ENCODE measurements around the gene GRID1. TPM values are rescaled to one million over a fixed set of nuclear protein-coding genes. Genes with fewer than 3 reads are reported as not detected.

The GRID1 gene
- total RNA-seq, 1 experiment from 2014 or later: not detected

DNA sequence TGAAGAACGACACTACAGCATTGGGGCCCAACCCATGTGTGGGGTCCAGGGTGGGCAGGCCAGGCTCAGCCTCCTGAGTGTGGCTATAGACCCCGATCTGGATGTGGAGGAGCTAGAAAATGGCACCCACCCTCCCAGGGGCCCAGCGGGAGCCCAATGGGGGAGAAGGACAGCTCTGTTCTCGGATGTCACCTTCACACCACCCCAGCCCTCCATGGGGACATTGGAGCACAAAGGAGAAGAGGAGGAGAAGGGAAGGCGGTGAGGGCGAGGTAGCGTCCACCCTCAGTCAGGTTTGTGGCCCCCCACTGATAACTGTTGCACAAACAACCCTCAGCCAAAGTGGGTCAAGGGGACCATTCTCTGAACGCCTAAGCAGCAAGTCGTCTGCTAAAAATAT, 509.3 kb downstream of the GRID1 start:
- no peaks in the 10 kb centered on the region for H3K9me3 ChIP-seq (ENCODE audit: insufficient read depth, low read depth)
- H3F3A ChIP-seq (ENCODE audit: insufficient read depth, low read depth): no peaks in the 10 kb centered on the region
- POLR2A ChIA-PET (ENCODE audit: unreplicated experiment): interaction anchor here (0.6 kb wide), 1 partner anchor 295 kb away, joined by 7 read pairs; no protein-coding TSS in a partner anchor
- no peak for TF ChIP-seq CTCF (conservative IDR thresholded peaks at IDR 0.05)
- TF ChIP-seq EZH2 (IDR thresholded peaks at IDR 0.05; ENCODE audit: low read depth): no peak
- BruUV-seq (replicated peaks): no TSS peak
- H3K36me3 ChIP-seq (ENCODE audit: low read depth): no peaks in the 10 kb centered on the region
- CTCF ChIA-PET: no interaction called here
- H3K4me3 ChIP-seq: no peak overlapping the region
- H3K4me2 ChIP-seq: no peak overlapping the region
- no peaks in the 10 kb centered on the region for H3K9me2 ChIP-seq (ENCODE audit: insufficient read depth)
- intact Hi-C loops (cut with micrococcal nuclease; ENCODE audit: unreplicated experiment): no loop called here
- H3K27ac ChIP-seq: no peak overlapping the region
- no peak for DNase-seq
- no peaks in the 10 kb centered on the region for H3K4me1 ChIP-seq (replicated peaks; ENCODE audit: insufficient read depth)
- H3K79me2 ChIP-seq (ENCODE audit: low read depth): no peaks in the 10 kb centered on the region
- H3K27me3 ChIP-seq (ENCODE audit: insufficient read depth, low read depth): no peaks in the 10 kb centered on the region
- H4K20me1 ChIP-seq (ENCODE audit: insufficient read depth): no peaks in the 10 kb centered on the region
- no peak overlapping the region for H2AFZ ChIP-seq

DNA sequence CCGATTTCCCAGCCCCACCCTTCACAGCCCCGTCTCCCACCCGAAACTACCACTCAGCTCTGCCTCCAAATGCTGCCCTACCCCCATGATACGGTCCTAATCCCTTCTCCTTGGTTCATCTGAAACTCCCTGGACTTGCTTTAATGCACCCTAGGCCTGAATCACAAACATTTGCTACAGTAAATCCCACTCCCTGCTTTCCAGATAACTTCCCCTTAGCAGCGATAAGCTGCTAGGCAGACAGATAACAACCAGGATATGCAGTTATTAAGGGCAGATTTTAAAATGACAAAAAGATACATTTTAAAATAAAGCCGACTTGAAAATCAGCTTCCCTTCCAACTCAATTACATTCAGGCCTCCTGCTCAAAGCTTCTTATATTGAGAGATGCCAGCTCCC, 514.7 kb downstream of the GRID1 start:
- Histone ChIP-seq H3F3A (ENCODE audit: insufficient read depth, low read depth) (no peaks in the 10 kb centered on the region), H3K4me2 (no peak overlapping the region), H3K9me3 (ENCODE audit: insufficient read depth, low read depth) (no peaks in the 10 kb centered on the region), H3K27me3 (ENCODE audit: insufficient read depth, low read depth) (no peaks in the 10 kb centered on the region), H3K9me2 (ENCODE audit: insufficient read depth) (no peaks in the 10 kb centered on the region), H3K4me1 (replicated peaks; ENCODE audit: insufficient read depth) (no peaks in the 10 kb centered on the region), H3K79me2 (ENCODE audit: low read depth) (no peaks in the 10 kb centered on the region), H3K36me3 (ENCODE audit: low read depth) (no peaks in the 10 kb centered on the region), H4K20me1 (ENCODE audit: insufficient read depth) (no peaks in the 10 kb centered on the region), H2AFZ (no peak overlapping the region), H3K27ac (no peak overlapping the region), H3K4me3 (no peak overlapping the region)
- BruUV-seq (replicated peaks): no TSS peak
- no peak for DNase-seq
- no peak for TF ChIP-seq CTCF (conservative IDR thresholded peaks at IDR 0.05)
- no peak for TF ChIP-seq EZH2 (IDR thresholded peaks at IDR 0.05; ENCODE audit: low read depth)
- CTCF ChIA-PET: no interaction called here
- intact Hi-C loops (cut with micrococcal nuclease; ENCODE audit: unreplicated experiment): no loop called here
- POLR2A ChIA-PET (ENCODE audit: unreplicated experiment): no interaction called here

- no peaks in the 10 kb centered on the region for H3K79me2 ChIP-seq (ENCODE audit: low read depth)
- intact Hi-C loops (cut with micrococcal nuclease; ENCODE audit: unreplicated experiment): no loop called here
- BruUV-seq (replicated peaks): no TSS peak
- TF ChIP-seq EZH2 (IDR thresholded peaks at IDR 0.05; ENCODE audit: low read depth) (no peak), CTCF (conservative IDR thresholded peaks at IDR 0.05) (no peak)
- no peaks in the 10 kb centered on the region for H3K9me3 ChIP-seq (ENCODE audit: insufficient read depth, low read depth)
- no peak overlapping the region for H3K4me2 ChIP-seq
- no peaks in the 10 kb centered on the region for H4K20me1 ChIP-seq (ENCODE audit: insufficient read depth)
- H3F3A ChIP-seq (ENCODE audit: insufficient read depth, low read depth): no peaks in the 10 kb centered on the region
- H3K9me2 ChIP-seq (ENCODE audit: insufficient read depth): no peaks in the 10 kb centered on the region
- ChIA-PET POLR2A (ENCODE audit: unreplicated experiment) (no interaction called here), CTCF (no interaction called here)
- H3K4me3 ChIP-seq: no peak overlapping the region
- no peak overlapping the region for H3K27ac ChIP-seq
- no peak overlapping the region for H2AFZ ChIP-seq
- DNase-seq: peak in 1 of 2 experiments; percentile 38
- H3K36me3 ChIP-seq (ENCODE audit: low read depth): no peaks in the 10 kb centered on the region
- no peaks in the 10 kb centered on the region for H3K4me1 ChIP-seq (replicated peaks; ENCODE audit: insufficient read depth)
- no peaks in the 10 kb centered on the region for H3K27me3 ChIP-seq (ENCODE audit: insufficient read depth, low read depth)
Observed at GRCh38 chr10:85851325-85851724, 515.3 kb downstream of the GRID1 start.
